ENCODE data around the gene VAMP5. TPM values are rescaled to one million over a fixed set of nuclear protein-coding genes. Genes with fewer than 3 reads are reported as not detected.

Gene VAMP5
- total and polyA plus RNA-seq, 2 of the 8 experiments (the other 6 are each of a cell fraction or from before 2014, with no cell fraction given) = 4.7 to 14.2 TPM

- no peak for TF ChIP-seq POLR2A (IDR thresholded peaks at IDR 0.05; ENCODE audit: control extremely low read depth in 1 of 2, low read depth in 2 of 2, low read length in 2 of 2)
- no peak for TF ChIP-seq SP4 (IDR thresholded peaks at IDR 0.05; ENCODE audit: low read length)
- TF ChIP-seq SIRT6 (IDR thresholded peaks at IDR 0.05; ENCODE audit: low read length) = no peak
- TF ChIP-seq PHF8 (conservative IDR thresholded peaks at IDR 0.05; ENCODE audit: low read depth, low read length) = no peak
- TF ChIP-seq TCF12 (IDR thresholded peaks at IDR 0.05; ENCODE audit: low read depth, low read length) = no peak
- TF ChIP-seq POLR2AphosphoS5 (IDR thresholded peaks at IDR 0.05; ENCODE audit: low read depth, low read length) = no peak
Measured at GRCh38 chr2:85585781-85586105, 1.5 kb downstream of the VAMP5 start (continued).

All from H1 (cell line).